ENCODE measurements around the gene MAST3. TPM values are rescaled to one million over a fixed set of nuclear protein-coding genes. Genes with fewer than 3 reads are reported as not detected.

Gene MAST3
- total RNA-seq, 3 donors from 2014 or later, result 25.2 to 37.3 (median 34.7) TPM

DNA sequence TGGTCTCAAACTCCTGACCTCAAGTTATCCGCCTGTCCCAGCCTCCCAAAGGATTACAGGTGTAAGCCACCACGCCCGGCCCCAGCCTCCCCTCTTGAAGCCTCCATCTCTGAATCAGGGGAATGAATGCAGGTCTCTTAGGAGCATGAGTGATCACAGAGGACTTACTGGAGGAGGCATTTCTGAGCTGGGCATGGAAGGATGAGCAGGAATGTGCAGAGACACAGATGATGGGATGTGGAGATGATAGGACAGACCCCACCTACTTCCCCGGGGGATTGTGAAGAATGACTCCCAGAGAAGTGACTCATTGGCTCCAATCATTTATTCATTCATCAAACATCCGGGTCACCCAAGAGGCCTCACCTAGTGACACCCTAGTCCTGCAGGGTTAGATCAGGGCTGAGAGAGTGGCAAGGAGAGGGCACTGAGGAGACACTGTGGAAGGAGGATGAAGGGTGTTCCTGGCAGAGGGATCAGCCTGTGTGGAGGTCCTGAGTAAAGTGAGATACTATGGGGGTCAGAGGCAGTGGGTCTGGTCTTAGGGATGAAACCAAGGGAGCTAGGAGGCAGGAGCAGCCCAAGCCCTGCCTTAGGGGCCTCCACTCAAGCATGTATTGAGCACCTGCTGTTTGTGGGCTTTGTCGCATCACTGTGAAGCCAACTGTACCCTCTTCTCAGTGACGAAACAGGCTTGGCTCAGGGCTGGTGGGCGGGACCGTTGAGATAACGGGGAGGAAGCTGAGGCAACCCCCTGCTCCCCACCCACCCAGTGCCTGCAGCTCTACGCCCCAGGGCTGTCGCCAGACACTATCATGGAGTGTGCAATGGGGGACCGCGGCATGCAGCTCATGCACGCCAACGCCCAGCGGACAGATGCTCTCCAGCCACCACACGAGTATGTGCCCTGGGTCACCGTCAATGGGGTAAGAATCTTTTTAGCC lies 79.1 kb downstream of the MAST3 start:
- Histone ChIP-seq H3K4me1 (ENCODE audit: low read depth) (peaks cover 6% of the 10 kb centered on the region), H3K36me3 (ENCODE audit: low read depth) (no peaks in the 10 kb centered on the region), H3K9me3 (no peaks in the 10 kb centered on the region), H3K4me3 (no peak overlapping the region)
- no peak for TF ChIP-seq CTCF (IDR thresholded peaks at IDR 0.05)
- intact Hi-C loops (cut with DNase I, micrococcal nuclease), result no loop called here
- ATAC-seq (no peak), DNase-seq (peak in 1 of 3 donors; percentile 2)

GRCh38 chr19:18179957-18180356 lies 82.4 kb downstream of the MAST3 start:
- DNase-seq, result peak in 1 of 3 donors; percentile 1
- H3K4me1 ChIP-seq (ENCODE audit: low read depth), result peaks cover 6% of the 10 kb centered on the region
- no peak overlapping the region for H3K4me3 ChIP-seq
- ATAC-seq, result no peak
- H3K9me3 ChIP-seq, result no peaks in the 10 kb centered on the region
- no peaks in the 10 kb centered on the region for H3K36me3 ChIP-seq (ENCODE audit: low read depth)
- TF ChIP-seq CTCF (IDR thresholded peaks at IDR 0.05), result no peak
- intact Hi-C loops (cut with DNase I, micrococcal nuclease), result no loop called here

GRCh38 chr19:18183529-18183928 lies 86.0 kb downstream of the MAST3 start:
- DNase-seq (peak in 1 of 3 donors; percentile 66), ATAC-seq (peak; percentile 93)
- Histone ChIP-seq H3K9me3 (no peaks in the 10 kb centered on the region), H3K4me1 (ENCODE audit: low read depth) (peaks cover 6% of the 10 kb centered on the region), H3K4me3 (no peak overlapping the region), H3K36me3 (ENCODE audit: low read depth) (no peaks in the 10 kb centered on the region)
- intact Hi-C loops (cut with DNase I, micrococcal nuclease), result no loop called here
- TF ChIP-seq CTCF (IDR thresholded peaks at IDR 0.05), result no peak

GRCh38 chr19:18185538-18185937 lies 88.0 kb downstream of the MAST3 start:
- DNase-seq (no peak), ATAC-seq (no peak)
- Histone ChIP-seq H3K4me3 (no peak overlapping the region), H3K4me1 (ENCODE audit: low read depth) (peaks cover 6% of the 10 kb centered on the region), H3K36me3 (ENCODE audit: low read depth) (no peaks in the 10 kb centered on the region), H3K9me3 (no peaks in the 10 kb centered on the region)
- intact Hi-C loops (cut with DNase I, micrococcal nuclease), result no loop called here
- TF ChIP-seq CTCF (IDR thresholded peaks at IDR 0.05), result no peak

DNA sequence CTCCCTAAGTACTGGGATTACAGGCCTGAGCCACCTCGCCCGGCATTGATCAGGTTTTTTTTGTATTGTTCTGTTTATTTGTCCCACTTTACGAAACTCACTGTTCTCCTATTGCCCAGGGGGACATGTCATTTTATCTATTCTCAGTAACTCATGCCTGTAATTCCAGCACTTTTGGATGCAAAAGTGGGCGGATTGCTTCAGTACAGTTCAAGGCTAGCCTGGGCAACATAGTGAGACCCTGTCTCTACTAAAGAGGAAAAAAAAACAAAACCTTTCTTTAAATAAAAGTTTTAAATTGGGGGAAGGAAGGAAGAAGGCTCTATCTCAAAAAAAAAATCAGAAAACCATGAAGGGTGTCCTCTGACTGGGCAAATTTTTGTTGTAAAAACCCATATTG lies 92.7 kb downstream of the MAST3 start:
- intact Hi-C loops (cut with DNase I, micrococcal nuclease), result no loop called here
- Histone ChIP-seq H3K4me3 (no peak overlapping the region), H3K4me1 (ENCODE audit: low read depth) (peaks cover 20% of the 10 kb centered on the region), H3K36me3 (ENCODE audit: low read depth) (no peaks in the 10 kb centered on the region), H3K9me3 (no peaks in the 10 kb centered on the region)
- ATAC-seq (no peak), DNase-seq (no peak)
- no peak for TF ChIP-seq CTCF (IDR thresholded peaks at IDR 0.05)
